GM21367 (cell line): Measurements from ENCODE around the gene MDM1.
A peak's percentile ranks its signal among the peaks of the same experiment; 100 is the strongest.

Experiments used
- ATAC-seq: cut with Tn5 transposase; IDR thresholded peaks from one replicate; pipeline ENCODE4 v1.9.1; 2021; ENCODE audit not compliant: unreplicated experiment

MDM1 gene

GRCh38 chr12:68331869-68332727 lies at the start of gene MDM1:
TSS of gene MDM1 (minus strand) at chr12:68332362. CDS start at chr12:68332245, 117 bp downstream.
- ATAC-seq = peak; percentile 90

GRCh38 chr12:68381476-68382219 lies 49.5 kb upstream of the MDM1 start:
- no peak for ATAC-seq

GRCh38 chr12:68378872-68379606 lies 46.9 kb upstream of the MDM1 start:
- no peak for ATAC-seq

- ATAC-seq = no peak
Observed at GRCh38 chr12:68377881-68378280, 45.7 kb upstream of the MDM1 start.

GRCh38 chr12:68376901-68377300 lies 44.7 kb upstream of the MDM1 start:
- no peak for ATAC-seq

GRCh38 chr12:68375756-68376695 lies 43.9 kb upstream of the MDM1 start:
- no peak for ATAC-seq

GRCh38 chr12:68374307-68374982 lies 42.3 kb upstream of the MDM1 start:
- ATAC-seq = peak; percentile 93

- no peak for ATAC-seq
Observed at GRCh38 chr12:68370667-68371066, 38.5 kb upstream of the MDM1 start.

- no peak for ATAC-seq
Observed at GRCh38 chr12:68370006-68370590, 37.9 kb upstream of the MDM1 start.

GRCh38 chr12:68368327-68368726 lies 36.2 kb upstream of the MDM1 start:
- ATAC-seq = no peak

- no peak for ATAC-seq
Observed at GRCh38 chr12:68367903-68368302, 35.7 kb upstream of the MDM1 start.

- no peak for ATAC-seq
Observed at GRCh38 chr12:68367116-68367515, 35.0 kb upstream of the MDM1 start.

GRCh38 chr12:68364893-68365725 lies 32.9 kb upstream of the MDM1 start:
- peak; percentile 83 for ATAC-seq

GRCh38 chr12:68364328-68364727 lies 32.2 kb upstream of the MDM1 start:
- no peak for ATAC-seq

- no peak for ATAC-seq
Observed at GRCh38 chr12:68361953-68362352, 29.8 kb upstream of the MDM1 start.

GRCh38 chr12:68359674-68360073 lies 27.5 kb upstream of the MDM1 start:
- ATAC-seq = no peak

GRCh38 chr12:68358532-68359485 lies 26.6 kb upstream of the MDM1 start:
- peak; percentile 61 for ATAC-seq
